DOHH2 (cell line): ENCODE results near the gene MPPED1.

Source experiments
- EZH2phosphoT487 ChIP-seq: fragments of 200-600 bp; sonication (generic); IDR thresholded peaks from 2 replicates; pipeline ENCODE4 v1.6.1; 2017; ENCODE audit warnings: borderline replicate concordance, mild to moderate bottlenecking, antibody characterized with exemption, low read length, moderate library complexity, mixed read lengths
- TF ChIP-seq, protein P1 (sequence below): fragments of 200-600 bp; sonication (generic); IDR thresholded peaks from one replicate; pipeline ENCODE4 v1.5.1; 2014; ENCODE audit warnings: antibody characterized with exemption, mild to moderate bottlenecking, low read depth, low read length; ENCODE audit not compliant: poor library complexity, severe bottlenecking

DNA sequence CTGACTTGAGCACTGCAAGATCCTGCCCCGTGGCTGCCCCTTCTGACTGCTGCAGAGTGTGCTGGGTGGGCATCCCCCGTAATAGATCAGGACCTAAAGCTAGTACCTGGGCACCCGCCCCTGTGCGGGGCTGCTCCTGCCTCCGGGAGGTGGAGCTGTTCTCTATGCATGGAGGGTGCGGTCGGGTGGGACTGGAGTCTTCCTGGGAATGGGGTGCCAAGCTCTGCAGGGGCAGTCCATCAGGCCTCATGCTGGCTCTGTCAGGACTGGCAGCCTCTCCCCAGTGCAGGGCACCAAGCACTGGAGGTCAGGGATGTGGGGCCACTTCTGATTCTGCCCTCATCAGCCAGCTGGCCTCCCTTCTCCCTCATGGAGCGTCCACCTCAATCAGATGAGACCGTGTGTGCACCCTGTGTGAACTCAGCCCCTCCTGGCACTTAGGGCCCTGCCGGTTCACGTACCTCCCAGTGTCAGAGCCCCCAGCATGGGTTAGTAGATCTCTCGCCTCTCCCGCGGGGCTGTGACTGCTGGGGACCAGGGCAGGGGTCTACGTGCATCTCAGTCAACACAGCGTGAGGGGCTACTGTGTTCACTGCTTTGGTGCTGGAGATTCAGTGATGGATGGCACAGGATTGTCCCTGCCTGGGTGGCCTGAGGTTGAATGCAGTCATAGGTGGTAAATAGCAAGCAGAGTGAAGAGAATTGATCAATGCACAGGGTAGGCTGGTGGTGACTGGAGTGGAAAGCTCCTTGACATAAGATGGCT lies 30.8 kb downstream of the MPPED1 start:
- TF ChIP-seq, protein P1, sequence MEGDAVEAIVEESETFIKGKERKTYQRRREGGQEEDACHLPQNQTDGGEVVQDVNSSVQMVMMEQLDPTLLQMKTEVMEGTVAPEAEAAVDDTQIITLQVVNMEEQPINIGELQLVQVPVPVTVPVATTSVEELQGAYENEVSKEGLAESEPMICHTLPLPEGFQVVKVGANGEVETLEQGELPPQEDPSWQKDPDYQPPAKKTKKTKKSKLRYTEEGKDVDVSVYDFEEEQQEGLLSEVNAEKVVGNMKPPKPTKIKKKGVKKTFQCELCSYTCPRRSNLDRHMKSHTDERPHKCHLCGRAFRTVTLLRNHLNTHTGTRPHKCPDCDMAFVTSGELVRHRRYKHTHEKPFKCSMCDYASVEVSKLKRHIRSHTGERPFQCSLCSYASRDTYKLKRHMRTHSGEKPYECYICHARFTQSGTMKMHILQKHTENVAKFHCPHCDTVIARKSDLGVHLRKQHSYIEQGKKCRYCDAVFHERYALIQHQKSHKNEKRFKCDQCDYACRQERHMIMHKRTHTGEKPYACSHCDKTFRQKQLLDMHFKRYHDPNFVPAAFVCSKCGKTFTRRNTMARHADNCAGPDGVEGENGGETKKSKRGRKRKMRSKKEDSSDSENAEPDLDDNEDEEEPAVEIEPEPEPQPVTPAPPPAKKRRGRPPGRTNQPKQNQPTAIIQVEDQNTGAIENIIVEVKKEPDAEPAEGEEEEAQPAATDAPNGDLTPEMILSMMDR, result no peak
- no peak for TF ChIP-seq EZH2phosphoT487
